Endodermal cell (in vitro differentiated cells): ENCODE results near the gene ARHGAP42. TPM values are rescaled to one million over a fixed set of nuclear protein-coding genes. Genes with fewer than 3 reads are reported as not detected.
A peak's percentile ranks its signal among the peaks of the same experiment; 100 is the strongest.

Experiments used
- DNase-seq: peaks from one replicate; pipeline ENCODE4 v3.0.0-alpha.2; 2017
- H3K27ac ChIP-seq: 2 replicates; pipeline ENCODE4 v1.5.1; 2013; ENCODE audit warnings: mild to moderate bottlenecking, low read depth, low read length, moderate library complexity
- H3K27me3 ChIP-seq: 2 replicates; pipeline ENCODE4 v1.6.1; 2013; ENCODE audit warnings: mild to moderate bottlenecking, low read length, moderate library complexity; ENCODE audit not compliant: insufficient read depth, control insufficient read depth, poor library complexity, severe bottlenecking
- H3K36me3 ChIP-seq: 2 replicates; pipeline ENCODE4 v1.7.0; 2013; ENCODE audit warnings: mild to moderate bottlenecking, low read length, moderate library complexity; ENCODE audit not compliant: control insufficient read depth, insufficient read depth
- H3K4me1 ChIP-seq: one replicate; pipeline ENCODE4 v1.7.0; 2013; ENCODE audit warnings: low read length; ENCODE audit not compliant: control insufficient read depth, insufficient read depth
- H3K4me3 ChIP-seq: 2 replicates; pipeline ENCODE4 v1.5.1; 2013; ENCODE audit warnings: mild to moderate bottlenecking, low read length, moderate library complexity
- H3K9ac ChIP-seq: 2 replicates; pipeline ENCODE4 v1.6.1; 2013; ENCODE audit warnings: mild to moderate bottlenecking, low read length, moderate library complexity; ENCODE audit not compliant: poor library complexity, severe bottlenecking; ENCODE audit errors: extremely low read depth
- H3K9me3 ChIP-seq: 2 replicates; pipeline ENCODE4 v1.6.1; 2013; ENCODE audit warnings: mild to moderate bottlenecking, low read length, moderate library complexity; ENCODE audit not compliant: control insufficient read depth
- H3K27ac Mint-ChIP-seq: 2 replicates; pipeline ENCODE4 v1.8.0; 2020; ENCODE audit warnings: mixed read lengths
- H3K27me3 Mint-ChIP-seq: 2 replicates; pipeline ENCODE4 v1.8.0; 2021; ENCODE audit warnings: mild to moderate bottlenecking, mixed read lengths; ENCODE audit not compliant: insufficient read depth
- H3K36me3 Mint-ChIP-seq: 2 replicates; pipeline ENCODE4 v1.8.0; 2020; ENCODE audit warnings: low read depth, mixed read lengths
- H3K4me1 Mint-ChIP-seq: 2 replicates; pipeline ENCODE4 v1.8.0; 2020; ENCODE audit warnings: mixed read lengths
- H3K4me3 Mint-ChIP-seq: 2 replicates; pipeline ENCODE4 v1.8.0; 2020; ENCODE audit warnings: mild to moderate bottlenecking, moderate library complexity, mixed read lengths
- H3K9me3 Mint-ChIP-seq: 2 replicates; pipeline ENCODE4 v1.8.0; 2020; ENCODE audit warnings: mild to moderate bottlenecking, mixed read lengths
- WGBS, 2 experiments: methylation state at CpG; one replicate each; pipeline versions ENCODE4 v1.1.5 to v1.1.7; 2013; ENCODE audit warnings: missing lambda C conversion rate in 2 of 2, mixed read lengths in 1 of 2; ENCODE audit not compliant: insufficient coverage in 1 of 2, insufficient read length in 1 of 2; 5-methylcytosine and 5-hydroxymethylcytosine counted together
- total RNA-seq, 2 donors: library from RNA; stranded (reverse); fragmentation: NEBNext Ultra II Directional in 1 of 2; extraction: Animal tissue kit (Norgen Biotek cat#: 25700) in 1 of 2; gene quantifications; 2 replicates in 1 of 2; 3 replicates in 1 of 2; pipeline ENCODE4 v1.2.1, GENCODE V29; 2021
- TF ChIP-seq, protein P1 (sequence below): fragments of 200-600 bp; sonication (generic); conservative IDR thresholded peaks from 2 replicates; pipeline ENCODE4 v1.5.0; 2021; ENCODE audit warnings: antibody characterized with exemption, mild to moderate bottlenecking

The ARHGAP42 gene
- total RNA-seq, 2 donors from 2014 or later, result 164 to 176 TPM

DNA sequence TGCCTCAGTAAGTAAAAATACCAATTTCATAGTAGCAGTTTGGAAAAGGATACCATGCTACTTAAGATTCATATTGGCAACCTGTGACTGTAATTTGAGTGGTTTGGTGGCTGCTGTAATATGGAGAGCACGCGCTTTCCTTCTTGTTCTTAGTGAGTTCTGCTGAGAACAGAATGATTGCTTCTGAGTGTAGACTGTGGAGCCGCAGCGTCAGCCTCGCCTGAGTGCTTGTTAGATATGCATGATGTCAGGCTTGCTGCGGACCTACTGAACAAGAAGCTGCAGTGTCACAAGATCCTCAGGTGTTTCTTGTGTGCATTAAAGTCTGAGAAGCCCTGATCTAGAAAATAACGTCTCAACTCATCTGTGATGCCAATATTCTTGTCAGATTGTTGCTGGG is 143.2 kb downstream of the ARHGAP42 start:
- no peak overlapping the region for H3K4me3 Mint-ChIP-seq
- Histone ChIP-seq H3K4me1 (peaks cover 39% of the 10 kb centered on the region), H3K4me3 (no peak overlapping the region), H3K36me3 (peaks cover 6% of the 10 kb centered on the region), H3K27me3 (no peaks in the 10 kb centered on the region), H3K9me3 (no peaks in the 10 kb centered on the region), H3K27ac (no peak overlapping the region), H3K9ac (no peak overlapping the region)
- DNase-seq, result peak; percentile 48
- H3K27ac Mint-ChIP-seq, result peak overlapping the region; percentile 15
- TF ChIP-seq, protein P1, sequence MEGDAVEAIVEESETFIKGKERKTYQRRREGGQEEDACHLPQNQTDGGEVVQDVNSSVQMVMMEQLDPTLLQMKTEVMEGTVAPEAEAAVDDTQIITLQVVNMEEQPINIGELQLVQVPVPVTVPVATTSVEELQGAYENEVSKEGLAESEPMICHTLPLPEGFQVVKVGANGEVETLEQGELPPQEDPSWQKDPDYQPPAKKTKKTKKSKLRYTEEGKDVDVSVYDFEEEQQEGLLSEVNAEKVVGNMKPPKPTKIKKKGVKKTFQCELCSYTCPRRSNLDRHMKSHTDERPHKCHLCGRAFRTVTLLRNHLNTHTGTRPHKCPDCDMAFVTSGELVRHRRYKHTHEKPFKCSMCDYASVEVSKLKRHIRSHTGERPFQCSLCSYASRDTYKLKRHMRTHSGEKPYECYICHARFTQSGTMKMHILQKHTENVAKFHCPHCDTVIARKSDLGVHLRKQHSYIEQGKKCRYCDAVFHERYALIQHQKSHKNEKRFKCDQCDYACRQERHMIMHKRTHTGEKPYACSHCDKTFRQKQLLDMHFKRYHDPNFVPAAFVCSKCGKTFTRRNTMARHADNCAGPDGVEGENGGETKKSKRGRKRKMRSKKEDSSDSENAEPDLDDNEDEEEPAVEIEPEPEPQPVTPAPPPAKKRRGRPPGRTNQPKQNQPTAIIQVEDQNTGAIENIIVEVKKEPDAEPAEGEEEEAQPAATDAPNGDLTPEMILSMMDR, result no peak
- peaks cover 71% of the 10 kb centered on the region for H3K4me1 Mint-ChIP-seq
- whole genome bisulfite sequencing, 2 experiments, result 85 to 97% methylated on average over 4 to 7 of the region's 7 CpGs
- no peaks in the 10 kb centered on the region for H3K27me3 Mint-ChIP-seq
- H3K36me3 Mint-ChIP-seq, result peaks cover 8% of the 10 kb centered on the region
- H3K9me3 Mint-ChIP-seq, result no peaks in the 10 kb centered on the region

DNA sequence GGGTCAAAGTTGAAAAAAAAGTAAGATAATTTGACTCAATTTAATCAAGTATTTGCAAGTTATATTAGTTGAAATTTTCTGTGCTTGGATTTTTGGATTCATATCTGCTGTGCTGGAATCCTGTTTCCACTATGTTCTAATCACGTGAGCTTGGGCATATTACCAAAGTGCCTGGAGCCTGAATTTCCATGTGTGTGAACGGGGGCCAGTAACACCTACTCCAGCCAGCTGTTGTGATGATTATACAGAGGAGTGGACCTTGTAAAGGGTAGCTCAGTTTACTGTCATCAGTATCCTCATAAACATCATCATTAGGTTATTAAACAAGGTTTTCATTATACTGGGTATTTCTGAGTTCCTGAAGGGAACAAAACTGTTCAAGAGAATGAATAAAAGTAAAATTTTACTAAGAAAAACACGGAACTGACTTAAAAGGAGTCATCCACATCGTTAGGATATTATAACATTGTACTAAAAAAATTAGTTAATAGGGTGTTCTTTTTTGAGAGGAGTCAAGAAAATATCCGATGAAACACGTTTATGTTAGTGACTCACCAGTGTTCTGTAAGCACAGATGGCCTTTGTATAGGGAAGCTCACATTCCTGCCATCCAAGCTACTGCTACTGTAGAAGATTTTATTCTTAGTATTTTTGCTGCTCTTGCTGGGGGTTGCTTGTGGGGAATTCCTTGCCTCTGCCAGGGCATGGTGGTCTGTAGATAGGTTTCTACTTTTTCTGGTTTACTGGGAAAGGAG is 144.1 kb downstream of the ARHGAP42 start:
- H3K4me1 Mint-ChIP-seq, result peaks cover 70% of the 10 kb centered on the region

DNA sequence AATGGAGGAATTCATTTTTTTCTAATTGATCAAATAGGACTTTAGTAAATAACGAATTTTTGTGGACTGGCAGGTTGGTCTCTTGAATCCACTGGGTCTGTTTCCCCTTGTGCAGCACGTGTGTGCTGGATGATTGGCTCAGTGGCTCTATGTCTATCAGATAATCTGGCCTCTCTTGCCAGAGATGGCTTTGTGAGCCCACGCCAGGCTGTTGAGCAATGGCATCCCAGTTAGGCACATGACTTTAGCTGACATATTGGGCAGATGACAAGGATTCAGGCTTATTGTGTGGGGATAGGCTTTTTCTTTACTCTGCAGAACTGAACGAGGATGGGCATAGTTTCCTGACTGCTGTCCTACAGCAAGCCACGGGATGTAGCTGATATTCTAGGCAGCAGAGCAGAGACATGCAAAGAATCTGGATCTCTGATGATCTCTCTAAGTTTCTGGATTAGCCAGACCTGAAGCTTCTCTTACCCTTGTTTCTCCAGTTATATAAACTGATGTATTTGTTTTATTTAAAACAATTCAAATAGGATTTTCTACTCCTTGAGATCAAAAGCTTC is 144.9 kb downstream of the ARHGAP42 start:
- no peaks in the 10 kb centered on the region for H3K9me3 Mint-ChIP-seq
- TF ChIP-seq, protein P1, result no peak
- Histone ChIP-seq H3K27me3 (no peaks in the 10 kb centered on the region), H3K4me3 (no peak overlapping the region), H3K36me3 (peaks cover 10% of the 10 kb centered on the region), H3K4me1 (peaks cover 32% of the 10 kb centered on the region), H3K27ac (no peak overlapping the region), H3K9me3 (no peaks in the 10 kb centered on the region), H3K9ac (no peak overlapping the region)
- no peaks in the 10 kb centered on the region for H3K27me3 Mint-ChIP-seq
- no peak overlapping the region for H3K4me3 Mint-ChIP-seq
- peak overlapping the region; percentile 74 for H3K27ac Mint-ChIP-seq
- peak; percentile 44 for DNase-seq
- peaks cover 69% of the 10 kb centered on the region for H3K4me1 Mint-ChIP-seq
- WGBS, 2 experiments, result 82 to 90% methylated on average over 4 to 5 of the region's 5 CpGs
- H3K36me3 Mint-ChIP-seq, result peaks cover 13% of the 10 kb centered on the region

More for the DNA sequence above, 144.1 kb downstream of the ARHGAP42 start:
- H3K27me3 Mint-ChIP-seq, result no peaks in the 10 kb centered on the region
- peaks cover 36% of the 10 kb centered on the region for H3K4me1 ChIP-seq
- H3K27ac Mint-ChIP-seq, result peak overlapping the region; percentile 74
- H3K27ac ChIP-seq, result no peak overlapping the region
- TF ChIP-seq, protein P1, result no peak
- no peaks in the 10 kb centered on the region for H3K9me3 Mint-ChIP-seq
- WGBS, 2 experiments, result 71% methylated on average over 6 of the region's 6 CpGs; no CpG with 5 or more reads in 1 of the 2 experiments
- no peak overlapping the region for H3K4me3 ChIP-seq
- H3K36me3 ChIP-seq, result peaks cover 10% of the 10 kb centered on the region
- H3K4me3 Mint-ChIP-seq, result no peak overlapping the region
- no peaks in the 10 kb centered on the region for H3K9me3 ChIP-seq
- no peak overlapping the region for H3K9ac ChIP-seq
- H3K36me3 Mint-ChIP-seq, result peaks cover 10% of the 10 kb centered on the region
- no peak for DNase-seq
- no peaks in the 10 kb centered on the region for H3K27me3 ChIP-seq
